Measurements from ENCODE around the gene SLC24A3.

The SLC24A3 gene

GRCh38 chr20:19769507-19769906, 557.1 kb downstream of the SLC24A3 start:
- Histone ChIP-seq H3K9me3 (ENCODE audit: control insufficient read depth, insufficient read depth, low read depth, low read length) (no peaks in the 10 kb centered on the region), H3K4me3 (ENCODE audit: low read depth, low read length) (no peak overlapping the region), H3K4me1 (ENCODE audit: control insufficient read depth, insufficient read depth, low read length) (no peaks in the 10 kb centered on the region), H3K36me3 (ENCODE audit: control insufficient read depth in 2 of 2, insufficient read depth in 1 of 2, low read length in 2 of 2) (no peaks in the 10 kb centered on the region), H3K27ac (ENCODE audit: extremely low read depth, low read depth, low read length) (no peak overlapping the region)
- CTCF ChIA-PET = no interaction called here
- TF ChIP-seq, protein P1, sequence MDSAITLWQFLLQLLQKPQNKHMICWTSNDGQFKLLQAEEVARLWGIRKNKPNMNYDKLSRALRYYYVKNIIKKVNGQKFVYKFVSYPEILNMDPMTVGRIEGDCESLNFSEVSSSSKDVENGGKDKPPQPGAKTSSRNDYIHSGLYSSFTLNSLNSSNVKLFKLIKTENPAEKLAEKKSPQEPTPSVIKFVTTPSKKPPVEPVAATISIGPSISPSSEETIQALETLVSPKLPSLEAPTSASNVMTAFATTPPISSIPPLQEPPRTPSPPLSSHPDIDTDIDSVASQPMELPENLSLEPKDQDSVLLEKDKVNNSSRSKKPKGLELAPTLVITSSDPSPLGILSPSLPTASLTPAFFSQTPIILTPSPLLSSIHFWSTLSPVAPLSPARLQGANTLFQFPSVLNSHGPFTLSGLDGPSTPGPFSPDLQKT (IDR thresholded peaks at IDR 0.05; ENCODE audit: borderline replicate concordance, low read depth, low read length) = no peak
- TF ChIP-seq ZNF114 (tag by site-specific recombination; IDR thresholded peaks at IDR 0.05) = no peak
- POLR2A ChIA-PET = no interaction called here

DNA sequence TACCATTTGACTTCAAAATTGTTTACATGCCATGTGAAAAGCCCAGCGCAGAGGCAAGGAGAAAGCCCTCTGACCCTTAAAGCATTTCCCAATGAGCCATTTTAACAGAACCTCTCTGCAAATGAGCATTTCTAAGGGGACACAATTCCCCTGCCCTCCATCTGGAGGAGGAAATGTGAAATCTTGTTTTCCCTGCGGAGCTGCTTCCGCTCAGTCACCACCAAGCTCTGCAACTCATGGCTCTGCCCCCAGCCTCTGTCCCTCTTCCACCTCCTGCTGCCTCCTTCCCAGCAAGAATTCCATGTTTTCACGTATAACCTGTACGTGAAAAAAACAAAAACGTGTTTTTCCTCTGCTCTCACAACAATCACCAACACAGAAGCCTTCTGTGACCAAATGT, 557.9 kb downstream of the SLC24A3 start:
- Histone ChIP-seq H3K27ac (ENCODE audit: extremely low read depth, low read depth, low read length) (no peak overlapping the region), H3K9me3 (ENCODE audit: control insufficient read depth, insufficient read depth, low read depth, low read length) (no peaks in the 10 kb centered on the region), H3K4me3 (ENCODE audit: low read depth, low read length) (no peak overlapping the region), H3K4me1 (ENCODE audit: control insufficient read depth, insufficient read depth, low read length) (no peaks in the 10 kb centered on the region), H3K36me3 (ENCODE audit: control insufficient read depth in 2 of 2, insufficient read depth in 1 of 2, low read length in 2 of 2) (no peaks in the 10 kb centered on the region)
- ChIA-PET CTCF (no interaction called here), POLR2A (no interaction called here)
- no peak for TF ChIP-seq KLF10 (tag by site-specific recombination; IDR thresholded peaks at IDR 0.05)
- TF ChIP-seq ZFP69B (tag by site-specific recombination; IDR thresholded peaks at IDR 0.05) = no peak
- TF ChIP-seq ZBTB20 (tag by site-specific recombination; IDR thresholded peaks at IDR 0.05) = no peak
- no peak for TF ChIP-seq SETDB1 (IDR thresholded peaks at IDR 0.05; ENCODE audit: insufficient read length, low read length)
- no peak for TF ChIP-seq ZNF184 (tag by site-specific recombination; IDR thresholded peaks at IDR 0.05)
- no peak for TF ChIP-seq BCL11B (tag by site-specific recombination; IDR thresholded peaks at IDR 0.05; ENCODE audit: low read depth)
- no peak for TF ChIP-seq ZNF350 (tag by site-specific recombination; IDR thresholded peaks at IDR 0.05)
- TF ChIP-seq ZNF37A (tag by site-specific recombination; IDR thresholded peaks at IDR 0.05) = no peak

DNA sequence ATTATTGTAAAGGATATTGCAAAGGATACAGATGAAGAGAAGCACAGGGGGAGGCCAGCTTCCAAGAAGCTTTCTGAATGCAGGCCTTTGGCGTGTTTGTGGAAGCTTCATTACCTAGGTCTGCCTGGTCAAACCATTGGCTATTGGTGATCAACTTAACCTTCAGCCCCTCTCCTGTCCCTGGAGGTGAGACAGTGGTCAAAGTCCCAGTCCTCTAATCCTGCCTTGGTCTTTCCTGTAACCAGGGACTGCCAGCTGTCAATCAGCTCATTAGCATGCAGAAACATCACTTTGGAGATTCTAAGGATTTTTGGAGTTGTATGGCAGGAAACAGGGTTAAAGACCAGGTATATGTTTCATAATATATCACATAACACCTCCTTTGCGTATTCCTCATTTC, 558.6 kb downstream of the SLC24A3 start:
- Histone ChIP-seq H3K27ac (ENCODE audit: extremely low read depth, low read depth, low read length) (no peak overlapping the region), H3K36me3 (ENCODE audit: control insufficient read depth in 2 of 2, insufficient read depth in 1 of 2, low read length in 2 of 2) (no peaks in the 10 kb centered on the region), H3K9me3 (ENCODE audit: control insufficient read depth, insufficient read depth, low read depth, low read length) (no peaks in the 10 kb centered on the region), H3K4me1 (ENCODE audit: control insufficient read depth, insufficient read depth, low read length) (no peaks in the 10 kb centered on the region), H3K4me3 (ENCODE audit: low read depth, low read length) (no peak overlapping the region)
- TF ChIP-seq OVOL3 (tag by site-specific recombination; IDR thresholded peaks at IDR 0.05) = no peak
- no peak for TF ChIP-seq GLIS1 (tag by site-specific recombination; IDR thresholded peaks at IDR 0.05)
- no peak for TF ChIP-seq SP2 (tag by site-specific recombination; IDR thresholded peaks at IDR 0.05)
- ChIA-PET POLR2A (no interaction called here), CTCF (no interaction called here)
